ENCODE measurements around the gene RPL19.

The RPL19 gene

GRCh38 chr17:39252788-39253460 lies 52.8 kb downstream of the RPL19 start:
- DNase-seq (ENCODE audit: low read depth in 2 of 2): no peak
- TF ChIP-seq CTCF (IDR thresholded peaks at IDR 0.05; ENCODE audit: low read depth, low read length): no peak

More at GRCh38 chr17:39252788-39253460, 52.8 kb downstream of the RPL19 start:
- H3K4me3 ChIP-seq (replicated peaks in 1 of 2; ENCODE audit: low read depth in 2 of 2, low read length in 2 of 2): no peak overlapping the region

All from cardiac fibroblast (primary cell).